Hypothalamus (tissue), 51 donors: Measurements from ENCODE around the gene KLF1.
A peak's percentile ranks its signal among the peaks of the same experiment; 100 is the strongest.
"Not testable (repeated sequence)": the region's sequence is repeated elsewhere in the genome, so short reads cannot be mapped to it uniquely, and the experiment has no call there.

Experiments used
- DNase-seq, 51 donors: peaks; one replicate each; lab custom pipeline; 2025; lab: John Stamatoyannopoulos, UW

The KLF1 gene

GRCh38 chr19:12891553-12892021 lies 4.6 kb upstream of the KLF1 start:
- no peak for DNase-seq

GRCh38 chr19:12890787-12891552 lies 4.0 kb upstream of the KLF1 start, which contains the start of gene GCDH:
Gene GCDH (plus strand): TSS chr19:12891160. CDS start chr19:12891305, 145 bp downstream.
- DNase-seq, result peak; percentile 62 to 100 (median 97)

DNA sequence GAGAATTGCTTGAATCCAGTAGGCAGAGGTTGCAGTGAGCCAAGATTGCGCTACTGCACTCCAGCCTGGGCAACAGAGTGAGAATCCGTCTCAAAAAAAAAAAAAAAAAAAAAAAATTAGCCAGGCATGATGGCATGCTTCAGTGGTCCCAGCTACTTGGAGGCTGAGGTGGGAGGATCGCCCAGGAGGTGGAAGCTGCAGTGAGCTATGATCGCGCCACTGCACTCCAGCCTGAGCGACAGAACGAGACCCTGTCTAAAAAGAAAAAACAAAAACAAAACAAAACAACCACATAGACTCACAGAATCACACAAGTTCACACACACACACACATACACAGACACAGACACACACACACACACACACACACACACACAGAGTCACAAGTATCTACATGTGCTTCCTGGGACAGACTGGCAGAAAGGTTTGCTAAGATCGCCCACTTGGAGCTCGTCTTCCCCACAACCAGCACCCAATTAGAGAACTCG lies 3.3 kb upstream of the KLF1 start:
- not testable (repeated sequence) for DNase-seq

DNA sequence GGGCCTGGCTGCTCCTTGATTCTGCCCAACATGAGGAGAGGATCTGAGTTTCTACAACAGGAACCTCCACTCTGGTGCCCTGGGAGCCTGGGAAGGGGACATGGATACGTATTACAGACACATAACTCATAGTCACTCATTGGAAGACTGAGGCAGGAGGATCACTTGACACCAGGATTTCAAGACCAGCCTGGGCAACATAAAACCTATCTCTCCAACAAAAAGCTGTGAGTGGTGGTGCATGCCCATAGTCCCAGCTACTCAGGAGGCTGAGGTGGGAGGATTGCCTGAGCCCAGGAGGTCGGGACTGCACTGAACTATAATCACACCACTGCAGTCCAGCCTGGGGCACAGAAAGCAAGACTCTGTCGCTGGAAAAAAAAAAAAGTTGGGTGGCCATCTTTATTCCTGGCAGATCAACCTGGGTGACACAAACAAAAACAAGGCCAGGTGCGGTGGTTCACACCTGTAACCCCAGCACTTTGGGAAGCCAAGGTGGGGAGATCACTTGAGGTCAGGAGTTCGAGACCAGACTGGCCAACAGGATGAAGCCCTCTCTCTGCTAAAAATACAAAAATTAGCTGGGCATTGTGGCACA lies 1.1 kb upstream of the KLF1 start:
- no peak for DNase-seq

DNA sequence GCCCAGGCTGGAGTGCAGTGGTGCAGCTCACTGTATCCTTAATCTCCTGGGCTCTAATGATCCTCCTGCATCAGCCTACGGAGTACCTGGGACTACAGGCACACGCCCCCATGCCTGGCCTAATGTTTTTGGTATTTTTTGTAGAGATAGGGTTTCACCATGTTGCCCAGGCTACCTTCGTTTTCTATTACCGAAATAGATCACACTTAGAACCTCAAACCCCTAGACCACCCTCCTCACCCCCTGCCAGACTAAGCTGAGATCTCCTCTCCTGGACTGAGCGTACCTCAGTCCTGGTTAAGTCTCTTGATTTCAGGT lies 391 bp downstream of the KLF1 start:
- DNase-seq, result no peak

GRCh38 chr19:12885749-12886650 lies 1.0 kb downstream of the KLF1 start:
- DNase-seq, result peak in 1 of 51 donors; percentile 5

DNA sequence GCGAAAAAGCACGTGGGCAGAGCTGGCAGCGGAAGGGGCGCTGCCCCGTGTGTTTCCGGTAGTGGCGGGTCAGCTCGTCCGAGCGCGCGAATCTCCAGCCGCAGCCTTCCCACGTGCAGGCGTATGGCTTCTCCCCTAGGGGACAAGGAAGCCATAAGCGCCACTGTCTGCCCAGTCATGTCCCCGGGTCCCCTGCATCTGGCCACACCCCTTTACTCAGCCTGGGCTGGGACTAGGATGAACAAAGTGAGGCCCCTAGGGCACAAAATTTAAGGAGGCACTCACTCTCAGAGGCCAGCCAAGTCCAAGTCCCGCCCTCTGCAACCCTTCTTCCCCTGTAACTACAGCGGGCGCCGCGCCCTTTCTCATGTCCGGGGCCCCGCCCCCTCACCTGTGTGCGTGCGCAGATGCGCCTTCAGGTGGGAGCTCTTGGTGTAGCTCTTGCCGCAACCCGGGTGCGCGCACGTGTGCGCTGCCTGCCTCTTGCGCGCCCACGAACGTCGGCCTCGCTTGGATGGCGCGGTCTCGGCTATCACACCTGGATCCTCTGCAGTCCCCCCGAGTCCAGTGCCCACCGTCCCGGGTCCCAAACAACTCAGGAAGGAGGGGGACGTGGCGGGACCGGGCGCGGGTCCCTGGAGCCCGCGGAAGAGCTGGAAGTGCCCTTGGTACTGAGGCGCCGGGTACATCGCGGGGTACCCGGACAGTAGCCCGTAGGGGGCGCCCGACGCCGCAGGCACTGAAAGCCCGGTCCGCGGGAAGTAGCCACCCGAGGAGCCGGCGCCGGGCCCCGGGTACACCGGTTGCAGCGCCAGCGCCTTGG lies 1.9 kb downstream of the KLF1 start:
- DNase-seq, result peak in 39 of 51 donors; percentile 0 to 74 (median 31)

- DNase-seq, result no peak
Measured at GRCh38 chr19:12884627-12884925, 2.4 kb downstream of the KLF1 start.

DNA sequence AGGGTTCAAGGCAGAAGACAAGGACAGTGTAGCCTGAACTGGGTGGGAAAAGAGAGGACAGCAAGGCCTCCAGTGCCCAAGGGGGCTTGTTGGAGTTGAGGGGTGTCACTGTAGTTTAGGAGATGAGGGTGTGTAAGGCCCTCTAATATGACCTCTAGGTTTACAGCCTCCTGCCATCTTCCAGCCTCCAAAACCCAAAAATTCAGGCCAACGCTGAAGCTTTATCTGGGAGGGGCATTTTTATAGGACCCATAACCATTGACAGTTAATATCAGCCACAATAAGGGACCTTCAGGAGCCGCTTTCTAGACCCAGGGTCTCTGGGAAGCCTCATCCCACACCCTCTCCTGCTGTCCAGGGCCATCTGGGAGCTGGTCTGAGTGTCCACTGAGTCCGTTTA lies 2.8 kb downstream of the KLF1 start:
- no peak for DNase-seq

- no peak for DNase-seq
Measured at GRCh38 chr19:12882589-12882988, 4.4 kb downstream of the KLF1 start.

- DNase-seq, result peak in 50 of 51 donors; percentile 19 to 92 (median 80)
Measured at GRCh38 chr19:12881172-12881808, 5.7 kb downstream of the KLF1 start, which contains the start of gene DNASE2. Gene DNASE2 (minus strand): TSS chr19:12881449. CDS start chr19:12881375, 74 bp downstream.

GRCh38 chr19:12880551-12881171 lies 6.3 kb downstream of the KLF1 start:
- DNase-seq, result peak in 17 of 51 donors; percentile 8 to 58 (median 27)

GRCh38 chr19:12875086-12875485 lies 11.9 kb downstream of the KLF1 start:
- no peak for DNase-seq

- DNase-seq, result no peak
Measured at GRCh38 chr19:12873891-12874745, 12.9 kb downstream of the KLF1 start.

- peak in 1 of 51 donors; percentile 10 for DNase-seq
Measured at GRCh38 chr19:12872941-12873890, 13.8 kb downstream of the KLF1 start.

DNA sequence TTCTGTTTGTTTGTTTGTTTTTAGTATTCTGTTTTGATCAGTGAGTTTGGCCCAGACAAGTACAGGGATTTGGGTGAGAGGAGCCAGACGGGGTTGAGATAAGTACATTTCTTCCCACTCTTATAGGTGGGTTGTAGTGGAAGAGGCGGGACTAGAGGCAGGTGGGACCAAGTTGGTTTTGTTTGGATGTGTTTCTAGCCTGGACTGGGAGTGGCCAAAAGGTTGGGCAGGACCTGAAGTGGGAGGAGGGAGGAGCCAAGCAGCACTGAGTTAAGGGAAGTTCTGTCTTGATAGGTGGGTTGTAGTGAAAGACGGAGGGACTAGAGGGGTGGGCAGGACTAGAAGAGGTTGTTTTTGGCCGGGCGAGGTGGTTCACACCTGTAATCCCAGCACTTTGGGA lies 14.7 kb downstream of the KLF1 start:
- DNase-seq, result no peak

DNA sequence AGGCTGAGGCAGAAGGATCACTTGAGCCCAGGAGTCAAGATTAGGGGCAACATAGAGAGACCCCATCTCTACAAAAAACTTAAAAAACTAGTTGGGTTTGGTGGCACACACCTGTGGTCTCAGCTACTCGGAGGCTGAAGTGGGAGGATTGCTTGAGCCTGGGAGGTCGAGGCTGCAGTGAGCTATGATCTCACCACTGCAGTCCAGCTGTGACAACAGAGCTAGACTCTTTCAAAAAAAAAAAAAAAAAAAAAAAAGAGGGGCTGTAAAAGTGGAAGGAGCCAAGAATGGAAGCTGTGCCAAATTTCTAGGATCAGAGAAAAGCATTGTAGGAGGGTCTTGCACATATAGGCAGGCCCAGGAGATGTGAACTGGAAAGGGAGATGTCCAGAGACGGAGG lies 15.3 kb downstream of the KLF1 start:
- no peak for DNase-seq
